Activated effector memory CD4-positive, alpha-beta T cell treated with Interleukin-2 at 50 U/mL for 16 hours (primary cell): ENCODE data around the gene SLC9A7.
"Not testable (repeated sequence)": the region's sequence is repeated elsewhere in the genome, so short reads cannot be mapped to it uniquely, and the experiment has no call there.

ENCODE experiments used
- DNase-seq: peaks from one replicate; pipeline ENCODE4 v3.0.0-alpha.2; 2020

The SLC9A7 gene

DNA sequence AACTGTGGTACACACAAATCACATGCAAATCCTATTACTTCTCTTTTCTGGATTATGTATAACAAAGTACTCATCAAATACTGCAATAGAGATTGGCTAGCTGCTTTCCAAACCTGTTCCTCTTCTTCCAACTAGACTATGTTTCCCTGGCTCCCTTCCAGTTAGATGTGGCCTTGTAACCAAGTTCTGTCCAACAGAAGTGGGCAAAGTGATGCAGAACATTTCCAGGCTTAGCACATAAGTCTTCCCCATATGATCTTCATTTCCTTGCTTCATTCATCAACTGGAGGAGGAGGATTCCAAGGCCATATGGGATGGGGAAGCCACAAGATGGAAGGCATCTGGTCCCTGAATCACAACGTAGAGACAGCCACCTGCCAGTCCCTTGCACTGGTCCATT, 8.0 kb downstream of the SLC9A7 start:
- no peak for DNase-seq

DNA sequence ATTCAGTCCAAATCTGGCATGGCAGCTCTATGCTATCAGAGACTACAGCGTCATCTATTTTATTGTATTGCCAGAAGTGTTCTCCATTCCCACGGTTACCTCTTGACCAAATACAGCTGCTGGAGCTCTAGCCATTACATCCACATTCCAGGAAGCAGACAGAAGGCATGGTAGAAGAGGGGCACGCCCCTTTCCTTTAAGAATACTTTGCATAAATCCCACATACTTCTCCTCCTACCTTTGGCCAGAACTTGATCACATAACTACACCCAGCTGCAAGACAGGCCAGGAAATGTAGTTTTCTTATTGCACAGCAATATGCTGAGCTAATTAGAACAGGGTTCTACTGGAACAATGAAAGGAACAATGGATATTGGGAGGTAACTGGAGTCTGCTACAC, 14.9 kb downstream of the SLC9A7 start:
- DNase-seq: no peak

DNA sequence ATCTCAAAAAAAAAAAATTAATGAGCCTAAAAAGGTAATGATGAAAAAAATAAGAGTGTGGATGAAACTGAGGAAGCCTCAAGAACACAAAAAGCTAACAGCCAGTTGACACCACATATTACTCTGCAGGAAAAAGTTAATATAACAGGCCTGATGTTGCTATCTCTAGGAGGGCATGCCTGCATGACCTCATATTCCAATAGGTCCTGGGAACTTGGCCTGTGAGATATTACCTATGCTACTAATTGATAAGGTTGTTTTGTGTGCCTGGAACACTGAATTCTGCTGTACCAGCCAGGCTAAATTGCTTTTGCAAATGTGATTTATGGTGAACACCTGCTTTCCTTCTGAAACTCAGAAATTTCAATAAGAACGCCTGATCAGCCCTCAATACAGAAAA, 15.9 kb downstream of the SLC9A7 start:
- no peak for DNase-seq

DNA sequence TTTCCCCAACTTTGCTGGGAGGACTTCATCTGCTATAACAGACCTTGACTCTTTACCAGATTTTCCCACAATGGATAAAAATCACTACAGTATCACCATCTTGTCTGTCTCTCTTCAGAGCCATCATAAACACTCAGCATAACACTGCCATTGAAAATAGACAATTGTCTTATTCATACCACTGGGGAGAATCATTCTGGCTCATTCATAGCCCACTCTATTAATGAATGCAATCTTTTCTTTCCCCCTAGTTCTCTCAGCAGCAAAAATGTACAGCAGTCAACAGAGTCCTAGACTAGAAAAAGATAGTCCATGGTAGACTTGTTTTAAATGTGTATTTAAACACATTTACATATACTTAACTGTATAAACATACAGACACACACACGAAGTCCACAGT, 19.2 kb downstream of the SLC9A7 start:
- DNase-seq: no peak

DNA sequence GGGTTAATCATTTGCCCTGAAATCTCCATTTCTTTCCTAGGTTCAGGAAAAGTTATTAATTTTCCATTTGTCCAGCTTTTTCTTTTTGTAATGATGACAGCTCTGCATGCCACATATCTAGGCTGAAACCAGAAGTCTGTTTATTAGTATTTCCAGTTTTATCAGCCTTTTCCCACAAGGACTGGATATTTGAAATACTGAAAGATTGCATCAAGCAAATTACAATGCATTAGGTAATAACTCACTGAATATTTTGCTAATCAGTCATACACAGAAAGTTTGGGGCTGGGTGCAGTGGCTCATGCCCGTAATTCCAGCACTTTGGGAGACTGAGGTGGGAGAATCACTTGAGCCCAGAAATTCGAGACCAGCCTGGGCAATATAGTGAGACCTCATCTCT, 21.5 kb downstream of the SLC9A7 start:
- no peak for DNase-seq

DNA sequence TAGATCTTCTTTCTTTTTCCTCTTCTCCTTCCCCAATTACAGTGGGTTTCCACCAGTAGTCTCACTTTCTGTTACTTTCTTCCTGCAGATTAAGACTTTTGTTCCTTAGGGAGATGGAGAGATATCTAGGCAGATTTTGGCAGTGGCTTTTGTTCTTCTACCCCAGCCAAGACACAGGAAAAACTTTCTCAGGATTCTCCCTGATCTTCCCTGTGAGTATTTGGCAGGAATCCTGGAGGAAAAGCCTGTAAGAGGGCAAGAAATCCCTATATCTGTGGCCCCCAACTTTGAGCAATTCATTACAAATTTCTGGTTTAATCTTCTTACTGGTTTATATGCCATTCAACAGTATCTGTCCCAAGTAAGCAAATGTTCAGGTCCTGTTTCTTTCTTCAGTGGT, 21.9 kb downstream of the SLC9A7 start:
- DNase-seq: no peak

DNA sequence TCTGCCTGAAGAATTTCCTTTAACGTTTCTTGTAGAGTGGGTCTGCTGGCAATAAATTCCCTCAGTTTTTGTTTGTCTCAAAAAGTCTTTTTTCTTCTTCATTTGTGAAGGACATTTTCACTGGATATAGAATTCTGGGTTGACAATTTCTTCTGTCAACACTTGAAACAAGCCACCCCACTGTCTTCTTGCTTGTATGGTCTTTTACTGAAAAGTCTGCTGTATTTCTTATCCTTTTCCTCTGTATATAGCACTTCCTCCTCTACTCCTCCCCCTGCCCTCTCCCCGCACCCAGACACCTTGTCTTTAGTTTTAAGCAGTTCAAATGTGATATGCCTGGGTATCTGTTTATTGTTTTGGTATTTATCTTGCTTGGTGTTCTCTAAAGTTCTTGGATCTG, 23.3 kb downstream of the SLC9A7 start:
- DNase-seq: no peak

DNA sequence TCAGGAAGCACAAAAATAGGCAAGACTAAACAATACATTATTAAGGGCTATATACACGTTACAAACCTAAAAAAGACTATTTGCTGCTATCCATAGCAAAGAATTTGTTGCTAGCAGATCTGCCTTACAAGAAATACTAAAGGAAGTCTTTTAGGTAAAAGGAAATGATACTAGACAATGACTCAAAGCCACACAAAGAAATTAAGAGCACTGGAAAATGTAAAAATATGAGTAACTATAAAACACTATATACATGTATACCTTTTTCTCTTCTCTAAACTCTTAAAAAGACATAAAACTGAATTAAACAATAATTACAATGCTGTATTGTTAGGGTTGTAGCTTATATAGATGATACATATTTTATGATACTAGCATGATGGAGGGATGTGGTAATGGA, 25.7 kb downstream of the SLC9A7 start:
- no peak for DNase-seq

DNA sequence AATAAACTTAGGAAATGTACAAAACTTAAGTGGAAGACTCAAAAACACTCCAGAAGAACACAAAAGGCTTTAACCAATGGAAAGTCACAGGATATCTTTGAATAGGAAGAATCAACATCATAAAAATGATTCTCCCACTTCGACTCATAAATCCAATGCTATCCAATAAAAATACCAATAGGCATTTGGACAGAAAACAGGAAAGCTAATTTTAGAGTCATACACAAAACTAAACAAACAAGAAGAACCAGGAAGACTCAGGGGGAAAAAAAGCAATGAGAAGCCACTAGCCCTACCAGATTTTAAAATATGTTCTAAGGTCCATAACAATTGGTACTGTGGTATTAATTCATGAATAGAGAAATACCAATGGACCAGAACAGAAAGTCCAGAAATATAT, 28.2 kb downstream of the SLC9A7 start:
- no peak for DNase-seq

DNA sequence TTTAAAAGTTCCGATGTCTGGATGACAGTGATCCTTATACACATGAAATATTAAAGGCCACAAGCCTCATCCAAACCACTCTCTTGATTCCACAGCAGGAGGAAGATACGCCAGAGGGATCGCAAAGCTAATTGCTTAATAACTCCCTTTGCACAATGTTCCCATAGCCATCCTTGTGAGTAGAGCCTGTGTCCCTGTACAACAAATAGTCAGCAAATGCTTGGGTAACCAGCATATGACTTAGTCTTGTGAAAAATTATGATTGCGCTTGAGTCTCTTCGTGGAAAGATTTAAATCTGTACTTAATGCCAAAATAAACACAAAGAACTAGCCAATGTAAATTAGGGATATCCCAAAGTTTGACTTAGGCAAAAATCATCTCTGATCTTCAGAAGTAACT, 31.5 kb downstream of the SLC9A7 start:
- DNase-seq: no peak

DNA sequence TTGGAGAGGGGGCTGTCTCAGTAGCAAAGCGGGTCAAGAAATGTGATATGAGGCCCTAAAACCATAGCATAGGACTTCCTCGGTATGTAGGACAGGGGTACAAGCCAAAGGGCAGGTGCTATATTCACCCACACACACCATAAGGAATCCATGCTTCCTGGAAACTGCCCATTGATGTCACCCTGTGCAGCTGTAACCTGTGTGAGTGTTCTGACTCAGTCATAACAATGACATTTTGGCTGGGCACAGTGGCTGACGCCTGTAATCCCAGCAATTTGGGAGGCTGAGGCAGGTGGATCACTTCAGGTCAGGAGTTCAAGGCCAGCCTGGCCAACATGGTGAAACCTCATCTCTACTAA, 35.4 kb downstream of the SLC9A7 start:
- DNase-seq: not testable (repeated sequence)

DNA sequence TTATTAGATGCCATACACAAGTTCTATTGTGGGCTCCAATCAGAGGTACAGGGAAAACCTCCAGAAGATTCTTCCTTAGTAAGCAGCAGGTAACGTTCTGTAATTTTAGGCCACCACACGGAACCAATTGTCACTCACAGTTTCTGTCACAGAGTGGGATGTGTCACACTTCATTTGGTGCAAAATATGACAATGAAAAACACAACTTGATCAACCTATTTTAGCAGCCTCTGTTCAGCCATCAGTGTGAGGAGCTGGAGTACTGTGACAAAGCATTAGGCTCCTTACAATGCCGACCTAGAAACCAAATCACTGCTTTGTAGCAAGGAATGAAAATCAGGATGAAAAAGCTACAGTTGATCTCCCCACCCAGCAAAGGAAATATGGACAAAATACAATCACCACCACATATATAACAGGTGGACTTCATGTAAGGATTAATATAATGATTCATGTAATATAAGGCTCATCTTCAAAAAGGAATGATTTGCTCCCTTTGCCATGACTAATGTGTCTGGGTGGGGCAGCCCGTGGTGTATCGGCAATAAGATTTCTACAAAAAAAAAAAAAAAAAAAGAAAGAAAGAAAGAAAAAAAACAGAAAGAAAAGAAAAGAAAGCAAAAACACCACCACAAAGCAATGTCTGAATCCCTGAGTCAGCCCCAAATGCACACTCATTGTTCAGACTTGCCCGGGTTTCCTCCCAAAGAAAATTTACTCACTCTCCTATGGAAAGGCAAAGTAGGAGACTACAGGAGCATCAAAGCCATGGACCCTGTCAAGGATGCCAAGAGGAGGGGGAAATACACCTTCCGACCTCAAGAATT, 36.0 kb downstream of the SLC9A7 start:
- DNase-seq: no peak

DNA sequence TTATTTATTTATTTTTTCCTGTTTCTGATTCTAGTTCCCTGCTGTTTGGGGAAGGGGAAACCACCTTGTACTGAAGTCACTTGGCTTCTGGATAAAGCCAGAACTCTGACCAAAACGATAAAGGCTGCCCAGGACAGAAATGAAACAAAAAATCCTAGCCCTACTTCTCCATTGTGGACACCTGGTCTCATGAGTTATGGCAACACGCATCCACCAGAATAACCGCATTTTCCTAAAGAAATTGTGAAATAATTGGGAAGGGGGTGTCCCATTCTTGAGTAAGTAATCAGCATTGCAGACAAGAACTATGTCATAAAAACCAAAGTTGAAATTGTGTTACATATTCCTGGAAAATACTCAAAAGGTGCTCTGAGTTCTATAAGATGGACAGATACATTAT, 42.1 kb downstream of the SLC9A7 start:
- no peak for DNase-seq

DNA sequence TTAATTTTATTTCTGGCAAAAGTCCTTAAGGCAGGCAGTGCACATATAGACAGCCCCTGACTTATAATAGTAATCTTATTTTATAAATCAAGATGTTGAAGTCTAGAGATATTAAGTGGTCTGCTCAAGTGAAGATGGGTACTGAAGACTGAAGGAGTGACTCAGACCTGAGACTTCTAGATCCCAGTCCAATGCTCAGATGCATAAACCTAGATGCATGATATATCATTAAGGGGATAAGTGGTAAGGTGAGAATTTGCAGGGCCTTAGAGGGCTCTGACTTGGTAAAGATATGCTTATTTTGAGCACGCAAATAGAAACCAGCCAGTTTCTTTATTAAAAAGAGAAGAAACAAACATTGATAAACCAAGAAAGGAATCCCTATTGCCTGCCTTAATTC, 42.9 kb downstream of the SLC9A7 start:
- DNase-seq: no peak

DNA sequence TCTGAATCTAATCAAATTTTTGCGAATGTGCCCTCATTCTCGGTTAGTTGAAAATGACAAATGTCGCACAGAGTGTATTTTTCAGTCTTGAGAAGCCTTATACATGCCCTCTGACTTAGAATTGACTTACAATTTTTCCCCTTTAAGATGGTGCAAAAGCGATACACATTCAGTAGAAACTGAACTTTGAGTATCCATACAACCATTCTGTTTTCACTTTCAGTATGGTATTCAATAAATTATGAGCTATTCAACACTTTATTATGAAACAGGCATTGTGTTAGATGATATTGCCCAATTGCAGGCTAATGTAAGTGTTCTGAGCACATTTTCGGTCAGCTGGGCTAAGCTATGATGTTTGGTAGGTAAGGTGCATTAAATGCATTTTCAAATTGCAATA, 43.4 kb downstream of the SLC9A7 start:
- no peak for DNase-seq

DNA sequence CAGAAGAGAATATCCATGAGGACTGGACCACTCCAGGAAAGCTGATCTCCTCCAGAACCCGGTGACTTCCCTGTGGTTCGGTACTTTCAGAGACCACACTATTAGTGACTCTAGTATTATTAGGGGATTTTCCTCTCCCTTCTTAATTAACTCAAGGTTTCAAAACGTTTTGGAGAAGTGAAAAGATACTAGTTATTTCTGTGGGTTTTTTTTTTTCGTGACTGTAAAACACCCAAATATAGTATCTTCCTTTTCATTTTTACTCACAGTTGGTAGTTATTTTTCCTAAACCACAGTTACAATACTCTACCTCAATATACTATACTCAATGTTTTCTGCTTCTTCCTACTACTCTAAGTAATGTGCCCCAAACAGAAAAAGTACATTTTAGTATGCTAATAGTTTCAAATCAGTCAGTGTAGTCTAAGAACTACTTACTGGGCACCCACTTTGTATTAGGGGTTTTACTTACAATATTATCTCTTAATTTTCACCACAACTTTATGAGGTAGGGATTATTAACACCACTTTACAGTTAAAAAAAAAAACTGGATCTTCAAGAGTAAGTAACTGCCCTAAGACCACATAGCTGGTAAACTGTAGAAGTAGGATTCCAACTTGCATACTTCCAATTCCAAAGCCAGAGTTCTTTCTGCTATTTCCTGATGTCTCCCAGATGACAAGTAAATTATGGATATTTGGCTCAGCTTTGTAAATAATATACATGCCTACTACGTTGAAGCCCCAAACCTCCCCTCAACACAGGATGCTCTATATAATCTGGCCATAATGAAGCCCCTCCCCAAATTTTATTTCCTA, 45.0 kb downstream of the SLC9A7 start:
- DNase-seq: no peak

DNA sequence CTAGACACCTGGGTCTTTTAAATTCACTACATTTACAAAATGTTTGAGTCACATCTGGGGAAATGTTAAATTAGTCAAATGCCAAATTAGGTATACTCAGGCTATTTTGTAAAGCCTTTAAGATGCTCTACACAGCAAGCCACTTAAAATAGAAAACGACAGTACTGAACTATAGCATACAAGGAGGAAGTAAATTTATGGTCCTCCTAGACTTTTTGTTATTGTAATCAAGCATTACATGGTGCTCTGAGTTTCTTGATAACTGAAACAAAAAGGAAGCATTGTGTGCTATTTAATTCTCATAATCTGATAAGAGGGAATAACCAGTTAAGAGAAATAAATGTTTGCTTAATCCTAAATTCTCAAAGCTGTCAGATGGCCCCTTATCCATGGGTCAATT, 46.2 kb downstream of the SLC9A7 start:
- no peak for DNase-seq

DNA sequence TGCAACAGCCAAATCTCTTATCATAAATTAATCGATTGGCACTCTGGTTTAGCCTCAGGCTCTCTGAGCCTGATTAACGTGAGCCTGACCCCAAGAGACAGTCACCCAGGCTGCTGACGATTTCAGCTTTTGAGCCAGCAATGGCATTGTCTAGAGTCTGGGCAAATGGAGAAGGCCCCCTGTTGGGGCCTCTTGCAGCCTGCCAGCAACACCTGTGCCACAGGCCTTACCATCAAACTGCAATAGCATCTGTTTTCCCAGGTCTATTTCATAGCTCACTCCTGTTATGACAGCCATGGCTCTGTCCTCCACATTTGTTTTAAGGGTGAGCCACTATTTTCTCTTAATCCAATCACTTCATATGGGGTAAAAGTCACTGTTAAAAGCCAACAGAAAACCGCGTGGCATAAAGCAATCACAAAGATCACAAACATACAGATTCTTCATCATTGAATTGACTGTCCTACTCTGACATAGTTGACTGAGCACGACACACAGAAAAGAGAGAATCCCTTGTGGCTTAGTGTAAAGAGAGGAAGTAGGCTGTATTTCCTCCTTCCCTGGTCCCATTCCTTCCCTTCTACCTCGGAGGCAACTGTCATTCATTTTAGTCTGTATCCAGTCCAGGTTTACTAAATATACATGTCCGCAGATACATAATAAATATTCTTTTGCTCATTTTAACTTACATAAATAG, 47.8 kb downstream of the SLC9A7 start:
- no peak for DNase-seq

DNA sequence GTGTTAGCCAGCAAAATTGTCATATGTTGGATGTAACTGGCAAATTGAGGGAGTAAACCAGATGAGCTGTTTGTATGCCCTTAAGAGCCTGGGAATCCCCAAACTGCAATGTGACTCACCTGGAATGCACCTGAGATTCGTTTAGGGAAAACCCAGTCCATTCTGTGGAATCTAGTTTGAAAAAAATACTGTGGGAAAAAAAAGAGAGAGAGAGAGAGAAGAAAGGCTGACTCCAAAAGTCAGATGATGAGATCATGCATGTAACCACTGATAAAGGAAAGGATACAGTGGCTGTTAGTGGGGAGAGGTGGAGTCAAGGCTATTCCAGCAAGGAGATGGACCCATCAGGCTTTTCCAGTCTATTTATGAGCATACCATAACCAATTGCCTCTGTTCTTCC, 48.5 kb downstream of the SLC9A7 start:
- DNase-seq: no peak

DNA sequence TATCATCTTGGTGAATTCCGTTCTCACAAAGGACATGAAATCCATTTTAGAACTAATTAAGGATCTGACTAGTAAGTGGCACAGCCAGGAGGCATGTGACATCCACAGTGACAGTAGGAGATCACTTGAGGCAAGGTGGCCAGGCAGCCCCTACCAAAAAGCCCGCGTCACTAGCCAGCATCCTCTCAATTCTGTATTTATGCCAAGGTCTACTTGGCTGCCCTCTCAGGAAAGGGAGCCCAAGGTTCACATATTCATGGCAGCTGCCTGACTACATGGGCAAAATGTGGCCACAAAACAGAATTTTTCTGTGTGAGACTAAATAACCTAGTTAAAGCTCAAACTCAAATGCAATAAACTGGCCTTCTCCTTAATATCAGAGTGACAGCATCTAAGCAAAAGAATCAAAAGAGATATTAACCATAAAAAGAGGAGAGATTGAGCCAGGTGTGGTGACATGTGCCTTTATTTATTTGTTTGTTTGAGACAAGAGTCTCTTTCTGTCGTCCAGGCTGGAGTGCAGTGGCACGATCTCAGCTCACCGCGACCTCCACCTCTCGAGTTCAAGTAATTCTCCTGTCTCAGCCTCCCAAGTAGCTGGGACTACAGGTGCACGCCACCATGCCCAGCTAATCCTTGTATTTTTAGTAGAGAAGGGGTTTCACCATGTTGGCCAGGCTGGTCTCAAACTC, 51.5 kb downstream of the SLC9A7 start:
- no peak for DNase-seq

DNA sequence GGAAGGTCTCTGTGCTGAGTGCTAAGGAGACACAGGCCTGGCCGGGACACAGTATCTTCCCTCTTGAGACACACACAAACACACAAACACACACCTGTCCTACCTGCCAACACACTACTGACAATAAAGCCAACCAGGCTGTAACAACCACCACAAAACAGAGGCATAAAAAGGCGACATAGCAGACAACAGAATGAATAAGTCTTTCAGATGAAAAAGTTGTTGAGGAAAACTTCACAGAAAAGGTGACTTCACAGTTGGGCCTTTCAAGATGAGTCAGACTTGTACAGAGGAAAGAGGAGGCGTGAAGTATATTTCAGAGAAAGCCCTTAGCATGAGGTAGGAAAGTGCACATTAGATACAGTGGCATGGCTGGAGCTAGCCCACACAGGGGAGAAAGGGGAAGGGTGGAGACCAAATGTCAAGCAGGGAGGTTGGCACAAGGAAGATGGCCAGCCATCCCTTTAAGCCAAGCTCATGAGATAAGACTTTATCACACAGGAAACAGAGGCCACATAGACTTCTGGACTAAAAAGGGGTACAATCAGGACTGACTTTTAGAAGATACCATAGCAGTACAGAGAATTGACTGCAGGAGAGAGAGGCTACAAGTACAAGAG, 54.0 kb downstream of the SLC9A7 start:
- DNase-seq: no peak

DNA sequence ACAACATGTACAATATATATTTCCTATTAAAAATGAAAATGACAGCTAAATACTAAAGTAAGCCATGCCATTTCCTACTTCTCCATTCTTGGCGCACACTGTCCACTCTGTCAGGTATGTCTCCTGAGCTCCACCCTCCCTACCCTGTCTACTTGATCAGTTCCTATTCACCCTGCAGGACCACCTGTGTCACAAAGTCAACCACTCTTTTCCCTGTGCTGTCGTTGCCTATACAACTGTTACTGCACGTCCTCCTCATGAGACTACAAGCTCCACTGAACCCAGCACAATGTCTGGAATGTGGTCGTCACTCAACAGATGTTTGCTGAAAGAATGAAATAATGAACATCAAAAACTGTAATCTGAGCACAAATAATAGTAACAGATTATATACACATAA, 54.9 kb downstream of the SLC9A7 start:
- no peak for DNase-seq

DNA sequence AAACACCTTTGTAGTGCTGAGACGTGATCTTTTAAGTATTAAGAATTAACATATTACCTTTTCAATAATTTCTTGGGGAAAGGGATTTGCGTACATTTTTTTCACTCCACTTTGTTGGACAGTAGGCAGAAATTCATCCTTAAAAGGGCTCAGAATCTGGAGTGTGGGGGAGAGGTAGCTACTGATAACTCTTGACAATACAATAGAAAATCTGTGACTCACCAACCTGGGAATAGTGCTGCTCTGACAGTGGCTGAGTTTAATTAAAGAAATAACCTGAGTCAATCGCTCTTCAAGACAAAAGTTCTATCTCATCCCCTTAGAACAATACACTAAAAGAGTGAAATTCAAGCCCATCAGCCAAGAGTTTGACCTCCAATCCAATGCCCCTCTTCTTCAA, 60.2 kb downstream of the SLC9A7 start:
- DNase-seq: no peak
